NCI-H2196 treated with DMSO at 0.1 percent for 48 hours (cell line): Measurements from ENCODE around the gene ABHD10.

Source experiments
- DNase-seq: peaks from one replicate; lab custom pipeline; 2025; ENCODE audit not compliant: unreplicated experiment; lab: John Stamatoyannopoulos, UW

The ABHD10 gene

DNA sequence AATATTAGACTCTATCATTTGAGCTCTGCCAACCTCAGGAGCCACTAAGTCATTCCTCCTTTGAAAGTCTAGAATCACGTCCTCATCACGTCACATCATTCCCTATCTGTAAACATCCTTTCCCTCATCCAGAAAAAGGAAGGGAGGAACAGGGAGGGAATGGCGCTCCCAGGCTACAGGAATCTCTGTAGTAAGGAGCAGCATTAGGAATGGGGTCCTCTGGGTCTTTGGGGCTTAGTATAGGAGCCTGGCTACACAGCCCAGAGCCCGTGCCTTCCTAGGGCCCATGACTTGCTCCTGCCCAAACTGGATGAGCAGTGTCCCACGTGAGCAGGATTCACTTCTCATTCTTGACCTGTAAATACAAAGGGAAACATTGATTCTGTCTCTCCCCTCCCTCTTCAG lies 21.5 kb downstream of the ABHD10 start:
- DNase-seq: no peak

DNA sequence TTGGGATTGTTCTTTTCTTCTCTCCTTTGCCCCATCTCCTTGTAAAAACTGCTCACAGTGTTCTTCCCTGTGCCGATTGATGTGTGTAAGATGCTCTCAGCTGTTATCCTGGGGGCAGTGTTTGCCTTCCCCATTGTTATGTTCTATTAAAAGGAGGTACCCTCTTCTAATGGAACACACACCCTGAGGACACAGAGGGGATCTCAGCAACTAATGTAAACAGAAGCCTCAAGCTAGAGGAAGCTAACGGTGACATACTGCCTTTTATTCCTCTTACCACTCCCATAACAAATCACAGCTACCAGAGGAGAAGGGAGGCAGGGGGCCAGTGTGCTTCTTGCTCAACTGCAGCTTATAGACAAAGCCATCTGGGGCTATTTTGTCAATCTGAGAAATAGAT lies 22.1 kb downstream of the ABHD10 start:
- no peak for DNase-seq

DNA sequence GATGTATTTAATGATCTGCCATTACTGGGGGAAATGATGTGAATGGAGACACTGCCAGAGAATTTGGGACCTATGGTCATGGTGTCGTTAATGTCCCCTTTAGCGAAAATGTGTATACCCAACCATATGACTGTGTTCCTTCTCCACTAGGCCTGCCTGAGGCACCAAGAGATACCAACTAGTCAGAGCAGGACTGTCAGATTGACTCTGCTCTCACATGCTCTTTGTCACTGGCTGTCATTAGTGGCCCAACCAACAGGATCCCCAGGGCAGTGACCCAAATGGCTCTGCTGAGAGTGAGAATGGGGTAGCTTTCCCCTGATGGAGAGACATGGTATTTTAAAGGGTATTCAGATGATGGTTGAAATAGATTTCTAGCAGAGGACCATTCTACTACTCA lies 22.7 kb downstream of the ABHD10 start:
- no peak for DNase-seq

DNA sequence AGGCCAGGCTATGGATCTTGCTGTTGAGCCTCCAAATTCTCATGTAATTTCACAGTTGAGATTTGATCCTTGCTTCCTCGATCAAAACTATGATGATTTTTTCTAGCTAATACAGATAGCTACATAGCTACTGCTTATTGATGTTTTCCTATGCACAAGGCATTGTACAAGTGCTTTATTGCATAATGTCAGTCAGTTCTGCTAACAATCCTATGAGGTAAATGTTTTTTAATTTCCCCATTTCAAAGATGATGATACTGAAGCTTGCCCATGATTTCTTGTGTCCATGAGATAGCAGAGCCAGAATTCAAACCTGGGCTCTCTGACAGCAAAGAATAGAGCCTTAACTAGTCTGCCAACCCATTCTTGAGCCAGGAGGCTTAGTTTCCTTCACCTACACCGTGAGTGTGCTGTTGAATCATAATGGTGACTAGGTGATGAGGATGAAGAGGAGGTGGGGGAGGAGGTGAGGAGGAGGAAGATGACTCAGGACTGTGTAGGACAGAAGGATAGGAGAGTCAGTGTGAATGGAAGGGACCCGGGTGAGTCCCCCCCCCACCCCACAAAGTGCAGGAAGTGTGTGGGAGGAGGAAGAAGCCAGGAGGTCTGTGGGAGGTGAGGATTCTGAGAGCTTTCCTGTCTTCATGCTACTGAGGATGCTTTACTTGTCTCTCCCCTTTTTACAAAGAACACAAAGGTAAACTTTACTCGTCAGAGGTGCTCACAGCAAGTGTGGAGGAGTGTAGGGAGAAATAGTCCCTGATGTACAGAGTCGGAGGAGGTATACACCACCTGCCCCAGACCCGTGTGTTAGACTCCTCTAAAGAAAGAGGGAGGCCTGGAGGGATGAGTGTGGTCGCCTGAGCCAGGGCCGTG lies 23.5 kb downstream of the ABHD10 start:
- DNase-seq: no peak

DNA sequence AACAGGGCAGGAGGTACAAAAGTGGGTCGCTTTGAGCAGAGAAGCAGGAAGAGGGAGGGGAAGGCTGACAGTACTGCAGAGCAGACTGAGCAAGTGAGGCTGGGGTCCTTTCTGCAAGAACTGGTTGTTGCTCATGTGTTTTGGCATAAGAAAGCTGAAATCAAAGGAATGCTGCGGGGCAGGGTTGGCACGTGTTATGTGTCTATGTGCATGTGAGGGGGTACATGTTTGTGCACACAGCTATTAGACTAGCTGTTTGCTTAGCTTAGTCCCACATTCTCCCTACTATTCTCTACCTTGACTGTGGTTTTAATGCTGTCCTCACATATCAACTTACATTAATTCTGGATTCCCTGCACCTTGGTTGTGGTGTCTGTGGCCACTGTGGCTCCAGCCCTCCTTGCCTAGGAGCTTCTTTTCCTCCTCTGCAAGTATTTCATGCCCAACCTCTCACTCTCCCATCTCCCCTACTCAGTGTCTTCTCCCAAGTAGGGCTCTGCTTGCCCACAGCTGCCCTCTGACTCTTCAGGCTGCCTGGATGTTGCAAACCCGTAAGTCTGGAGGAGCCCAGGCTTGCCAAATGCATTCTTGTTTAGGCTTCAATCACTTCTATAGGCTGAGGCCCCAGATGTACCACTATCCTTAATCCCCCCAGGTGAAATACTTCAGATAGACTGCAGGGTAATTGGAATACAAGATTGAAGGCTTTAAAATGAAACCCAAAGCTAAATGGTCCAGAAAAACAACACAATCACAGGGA lies 24.7 kb downstream of the ABHD10 start:
- no peak for DNase-seq

DNA sequence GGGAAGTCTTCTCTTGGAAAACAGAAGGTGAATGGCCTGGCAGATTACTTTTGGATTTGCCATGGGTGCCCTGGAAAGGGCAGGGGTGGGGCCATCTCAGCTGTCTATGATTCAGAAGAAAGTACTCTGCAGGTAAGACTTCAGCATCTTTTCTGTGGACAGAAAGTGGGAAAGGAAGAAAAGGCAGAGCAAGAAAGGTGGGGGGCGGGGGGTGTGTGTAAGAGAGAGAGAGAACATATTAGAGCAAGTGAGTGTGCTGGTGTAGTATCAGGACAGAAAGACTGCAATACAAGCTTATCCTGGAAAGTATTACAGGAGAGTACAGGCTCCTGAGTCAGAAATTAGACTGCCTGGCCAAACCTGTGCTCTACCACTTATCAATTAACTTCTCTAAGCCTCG lies 25.4 kb downstream of the ABHD10 start:
- DNase-seq: no peak

DNA sequence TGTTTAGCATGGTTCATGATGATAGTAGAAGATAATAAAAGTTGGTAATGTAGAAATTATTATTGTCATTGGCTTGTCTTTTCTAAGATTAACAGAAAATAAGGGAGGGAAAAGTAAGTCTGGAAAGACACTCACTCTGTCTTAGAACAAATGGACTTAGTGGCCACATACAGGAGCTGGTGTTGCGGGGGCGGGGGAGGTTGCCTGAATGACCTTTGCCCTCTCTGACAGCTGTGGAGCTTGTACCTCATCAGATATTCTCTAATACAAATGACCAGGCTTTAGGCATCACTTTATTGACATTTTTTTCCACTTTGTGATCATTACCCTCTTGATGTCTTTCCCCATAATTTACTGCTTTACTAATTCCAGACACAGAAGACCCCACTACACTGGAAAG lies 25.8 kb downstream of the ABHD10 start:
- no peak for DNase-seq

DNA sequence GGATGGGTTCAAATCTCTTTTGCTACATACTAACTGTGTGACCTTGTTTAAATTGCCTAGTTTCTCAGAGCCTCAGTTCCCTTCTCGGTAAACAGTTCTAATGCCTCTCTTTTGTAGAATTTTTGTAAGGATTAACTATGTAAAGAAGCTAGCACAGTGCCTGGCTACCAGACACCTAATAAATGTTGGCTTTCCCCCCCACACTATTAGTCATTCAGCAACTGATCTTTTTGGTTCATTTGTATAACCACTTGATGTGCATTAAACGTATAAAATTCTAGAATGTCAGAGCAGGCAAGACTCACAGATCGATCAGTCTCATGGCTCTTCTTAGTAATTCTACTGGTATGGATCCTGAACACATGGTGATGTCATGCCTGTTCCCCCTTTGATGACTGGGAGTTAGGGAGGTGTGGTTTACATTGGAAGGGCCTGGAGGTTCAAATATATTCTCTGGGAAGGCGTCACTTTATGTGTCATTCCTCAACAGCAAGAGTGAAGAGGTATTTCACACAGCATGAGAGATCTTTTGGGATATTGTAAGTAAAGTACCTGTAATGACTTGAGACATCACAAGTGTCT lies 26.4 kb downstream of the ABHD10 start:
- no peak for DNase-seq

DNA sequence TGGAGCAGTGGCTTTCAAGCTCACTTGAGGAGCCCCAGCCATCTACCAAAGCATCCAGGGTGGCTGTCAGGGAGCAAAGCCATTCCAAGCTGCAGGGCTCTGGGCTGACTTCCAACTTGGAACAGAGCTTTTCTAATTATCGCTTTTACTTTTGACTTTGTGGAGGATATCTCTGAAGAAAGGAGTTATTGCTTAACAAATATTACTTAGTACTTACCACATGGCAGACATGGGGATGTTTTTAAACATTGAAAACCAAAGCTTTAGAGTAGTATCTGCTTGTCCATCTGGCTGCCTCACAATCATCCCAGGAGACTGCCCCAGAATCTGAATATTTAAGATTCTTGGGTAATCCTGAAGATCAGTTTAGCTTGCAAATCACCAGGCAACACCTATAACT lies 28.8 kb downstream of the ABHD10 start:
- no peak for DNase-seq

DNA sequence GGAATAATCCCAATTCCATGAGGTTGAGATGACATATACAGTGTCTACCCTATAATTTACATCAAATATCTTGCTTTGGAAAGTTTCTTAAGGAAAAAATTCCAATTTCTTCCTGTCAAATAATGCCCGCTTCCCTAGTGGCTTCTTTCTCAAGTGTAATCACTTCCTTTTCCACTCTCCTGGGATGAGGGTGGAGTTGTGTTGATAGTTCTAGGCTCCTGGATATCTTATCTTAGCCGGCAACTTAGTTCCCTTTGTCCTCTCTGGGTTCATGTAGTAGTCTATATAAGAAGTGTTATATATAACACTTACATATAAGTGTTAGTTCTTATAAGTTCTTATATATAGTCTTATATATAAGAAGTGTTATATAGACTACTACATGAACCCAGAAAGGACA lies 30.8 kb downstream of the ABHD10 start:
- DNase-seq: no peak

DNA sequence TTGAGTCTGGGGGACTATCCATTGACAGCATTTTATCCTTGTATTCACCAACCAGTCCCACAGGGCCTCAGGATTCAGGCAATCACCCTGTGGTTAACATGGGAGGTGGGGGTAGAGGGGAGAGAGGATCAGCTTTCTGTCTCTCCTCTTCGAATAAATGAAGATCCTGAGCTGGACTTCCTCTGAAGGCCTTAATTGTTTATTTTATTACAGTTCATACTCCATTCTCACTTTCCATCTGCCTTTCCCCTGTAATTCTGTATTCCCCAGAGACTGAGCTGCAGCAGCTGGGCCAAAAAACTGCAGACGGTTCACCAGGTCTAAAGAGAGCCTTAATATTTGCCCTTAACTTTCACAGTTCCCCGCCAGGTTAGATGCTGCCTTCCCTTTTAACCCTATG lies 31.8 kb downstream of the ABHD10 start:
- DNase-seq: no peak

DNA sequence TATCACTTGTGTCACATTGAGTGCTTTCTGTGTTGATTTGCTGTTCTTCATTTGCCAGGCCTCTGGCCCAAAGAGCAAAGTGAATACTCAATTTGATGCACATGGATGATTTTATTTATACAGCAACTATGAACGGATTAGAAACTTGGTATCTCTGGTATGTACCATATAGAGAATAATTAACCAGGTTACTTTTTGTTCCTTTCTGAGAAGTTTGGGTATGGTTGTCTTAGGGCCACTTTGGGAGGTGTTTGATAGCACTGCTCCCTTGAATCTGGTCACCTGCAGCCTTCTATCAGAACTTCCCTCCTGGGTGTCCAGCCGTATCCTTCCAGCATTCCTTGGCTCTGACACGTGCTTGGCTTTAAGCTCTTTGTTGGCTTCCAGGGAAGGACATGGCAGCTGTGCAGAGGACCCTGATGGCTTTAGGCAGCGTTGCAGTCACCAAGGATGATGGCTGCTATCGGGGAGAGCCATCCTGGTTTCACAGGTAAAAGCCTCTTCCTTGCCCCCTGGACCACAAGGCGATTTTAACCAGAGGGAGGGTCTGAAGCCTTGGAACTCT lies 32.6 kb downstream of the ABHD10 start:
- no peak for DNase-seq

DNA sequence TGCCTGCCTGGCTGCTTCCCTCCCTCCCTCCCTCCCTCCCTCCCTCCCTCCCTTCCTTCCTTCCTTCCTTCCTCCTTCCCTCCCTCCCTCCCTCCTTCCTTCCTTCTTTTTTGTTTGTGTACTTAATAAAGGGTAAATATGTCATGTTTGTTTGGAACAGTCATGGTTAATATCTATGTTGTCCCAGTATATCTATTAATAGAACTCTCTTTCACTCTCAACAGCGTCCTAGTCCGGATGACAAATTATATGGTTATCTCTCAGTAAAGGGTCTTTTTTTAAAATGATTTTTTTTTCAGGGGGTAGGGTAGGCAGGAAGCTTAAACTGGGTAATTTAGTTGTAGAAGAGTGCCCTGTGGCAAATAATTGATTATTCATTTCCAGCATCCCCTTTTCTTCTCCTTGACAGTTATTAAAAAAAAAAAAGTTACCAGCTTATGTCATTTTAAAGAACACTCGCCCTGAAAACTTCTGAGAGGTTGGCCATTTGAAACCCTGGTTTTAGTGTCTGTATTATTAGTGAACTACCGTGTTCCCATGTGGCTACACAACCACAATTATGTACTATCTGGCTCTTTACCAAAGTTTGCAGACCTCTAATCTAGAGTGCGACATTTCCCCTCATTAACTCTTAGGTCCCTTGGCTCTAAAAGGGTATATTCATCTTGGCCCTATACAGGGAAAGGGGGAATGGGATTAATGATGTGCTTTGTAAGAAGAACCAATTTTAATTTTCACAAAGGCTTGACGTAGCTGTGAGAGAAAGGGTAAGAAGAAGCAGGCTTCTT lies 33.6 kb downstream of the ABHD10 start:
- DNase-seq: no peak

DNA sequence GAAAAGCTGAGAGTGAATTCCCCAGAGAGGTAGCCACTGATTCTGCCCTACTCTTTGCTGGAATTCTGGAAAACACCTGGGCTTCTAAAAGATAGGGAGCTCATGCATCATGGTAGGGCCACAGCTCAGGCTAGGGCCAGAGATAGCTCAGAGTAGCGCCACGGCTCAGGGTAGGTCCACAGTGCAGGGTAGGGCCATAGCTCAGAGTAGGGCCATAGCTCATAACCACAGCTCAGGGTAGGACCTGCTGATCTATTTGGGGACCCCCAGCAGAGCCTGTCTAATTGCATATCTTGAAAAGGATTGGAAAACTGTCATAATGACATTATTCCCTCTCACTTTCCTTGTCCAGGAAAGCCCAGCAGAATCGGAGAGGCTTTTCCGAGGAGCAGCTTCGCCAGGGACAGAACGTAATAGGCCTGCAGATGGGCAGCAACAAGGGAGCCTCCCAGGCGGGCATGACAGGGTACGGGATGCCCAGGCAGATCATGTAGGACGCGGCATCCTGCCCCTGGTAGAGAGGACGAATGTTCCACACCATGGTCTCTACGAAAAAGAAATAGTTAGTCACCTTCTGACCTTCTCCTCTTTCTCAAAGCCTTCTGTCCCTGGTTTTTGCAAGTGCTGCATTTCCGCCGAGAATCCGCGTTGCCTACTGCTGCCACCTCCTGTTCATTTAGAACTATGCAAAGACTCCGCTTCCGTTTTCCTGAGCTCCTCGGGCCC lies 34.4 kb downstream of the ABHD10 start:
- no peak for DNase-seq

DNA sequence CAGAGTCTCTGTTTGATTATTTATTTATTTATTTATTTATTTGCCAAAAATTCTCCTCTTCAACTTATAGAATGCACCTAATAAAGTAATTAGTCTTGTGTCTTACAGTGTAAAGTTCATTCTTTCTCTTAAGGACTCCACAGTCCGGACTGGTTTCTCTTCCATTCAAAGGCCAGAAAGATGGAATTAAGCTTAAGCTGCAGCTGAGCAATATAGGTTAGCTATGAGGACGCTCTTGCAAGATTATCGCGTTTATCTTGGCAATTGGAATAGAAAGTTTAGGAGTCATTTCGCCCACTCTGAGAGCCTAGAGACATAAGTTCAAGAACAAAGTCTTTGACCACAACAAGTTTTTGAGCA lies 34.9 kb downstream of the ABHD10 start:
- DNase-seq: no peak

DNA sequence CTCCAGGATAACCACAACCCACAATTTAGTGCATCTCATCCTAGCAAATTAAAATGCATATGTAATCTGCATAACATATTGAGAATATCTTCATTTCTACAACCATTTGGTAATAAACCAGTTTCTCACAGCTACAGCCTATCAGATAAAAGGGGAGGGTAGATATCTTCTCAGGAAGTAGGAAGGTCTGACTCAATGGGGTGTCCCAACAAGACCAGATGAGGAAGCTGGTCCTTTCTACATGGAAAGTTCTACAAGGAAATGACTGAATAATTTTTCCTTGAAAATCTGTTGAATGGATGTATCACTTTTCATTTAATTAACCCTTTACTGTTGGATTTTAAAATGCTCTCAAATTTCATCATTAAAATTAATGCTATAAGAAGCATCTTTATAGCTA lies 38.3 kb downstream of the ABHD10 start:
- DNase-seq: no peak

DNA sequence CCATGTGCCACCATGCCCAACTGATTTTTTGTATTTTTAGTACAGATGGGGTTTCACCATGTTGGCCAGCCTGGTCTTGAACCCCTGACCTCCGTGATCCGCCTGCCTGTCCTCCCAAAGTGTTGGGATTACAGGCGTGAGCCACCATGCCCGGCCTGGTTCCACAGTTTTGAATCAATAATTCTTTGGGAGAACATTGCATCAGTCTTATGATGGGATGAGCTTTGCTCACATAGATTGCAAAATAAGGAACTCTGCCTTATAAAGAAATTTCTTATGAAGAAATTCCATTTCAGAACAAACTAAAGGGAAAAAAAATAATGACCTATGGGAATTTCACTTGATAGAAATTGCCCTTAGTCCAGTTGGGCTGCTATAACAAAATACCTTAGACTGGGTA lies 39.9 kb downstream of the ABHD10 start:
- no peak for DNase-seq

DNA sequence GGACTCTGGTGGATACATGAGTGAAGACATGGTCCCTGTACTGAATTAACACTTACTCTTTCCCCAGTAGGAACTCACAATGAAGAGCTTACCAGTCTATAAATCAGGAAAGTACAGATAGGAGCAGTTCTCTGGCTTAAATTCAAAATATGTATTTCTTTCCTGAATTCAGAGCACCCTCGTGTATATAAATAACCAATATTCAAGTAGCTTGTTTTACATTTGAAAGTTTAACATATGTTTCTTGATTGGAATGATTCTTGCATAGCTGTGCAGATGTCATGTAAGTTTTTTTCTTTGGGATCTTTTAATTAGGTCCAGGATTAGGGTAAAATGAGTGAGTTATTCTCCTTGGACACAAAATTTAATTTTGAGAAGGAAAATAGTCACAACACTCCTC lies 40.9 kb downstream of the ABHD10 start:
- no peak for DNase-seq

DNA sequence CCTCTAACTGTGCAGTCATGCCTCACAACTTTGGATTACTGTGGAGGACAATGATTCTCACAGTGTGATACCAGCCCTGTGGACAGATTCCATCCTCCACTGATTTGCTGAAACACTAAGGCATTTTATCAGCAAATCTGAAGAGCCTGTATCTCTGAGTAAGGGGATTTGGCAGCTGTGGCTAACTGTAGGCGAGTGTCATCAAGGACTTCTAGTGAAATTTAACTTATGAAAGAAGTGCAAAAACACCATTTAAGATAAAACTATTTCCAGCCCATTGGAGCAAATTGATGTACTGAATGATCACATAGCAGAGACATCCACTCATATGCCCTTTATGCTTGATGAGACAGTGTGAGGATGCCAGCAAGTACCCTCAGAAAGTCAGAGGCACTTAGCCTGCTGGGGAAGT lies 41.9 kb downstream of the ABHD10 start:
- DNase-seq: no peak

DNA sequence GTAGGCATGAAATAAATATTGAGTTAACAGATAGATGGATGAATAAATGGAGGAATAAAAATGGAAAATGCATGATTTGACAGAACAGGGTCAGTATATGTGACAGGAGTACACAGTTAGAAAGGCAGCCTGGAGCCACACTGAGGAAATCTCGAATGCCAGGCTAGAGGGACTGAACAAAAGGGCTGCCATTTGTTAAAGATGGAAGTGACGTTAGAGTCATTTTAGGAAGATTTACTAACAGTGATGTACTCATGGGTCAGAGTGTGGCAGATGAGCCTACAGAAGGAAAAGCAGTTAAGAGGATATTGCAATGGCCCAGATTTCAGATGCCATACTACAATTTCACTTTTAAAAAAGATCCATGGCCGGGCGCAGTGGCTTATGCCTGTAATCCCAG lies 48.3 kb downstream of the ABHD10 start:
- no peak for DNase-seq
